Heart right ventricle (tissue), 16 donors: ENCODE measurements around the gene SOS2. TPM values are rescaled to one million over a fixed set of nuclear protein-coding genes. Genes with fewer than 3 reads are reported as not detected.

Source experiments
- ATAC-seq, 8 donors: fragments of 200-7000 bp; cut with Tn5 transposase; one replicate each; pipeline ENCODE4 v1.9.1; 2020; ENCODE audit warnings: mild to moderate bottlenecking in 8 of 8, moderate library complexity in 8 of 8, moderate number of reproducible peaks in 1 of 8
- DNase-seq, 2 donors: peaks; one replicate each; pipeline ENCODE4 v3.0.0-alpha.2; 2020
- H3K27ac ChIP-seq, 10 donors: fragments of 200-600 bp; sonication (generic) in 2 of 10; one replicate each; pipeline versions ENCODE4 v1.5.0 to v1.8.0; 2020 to 2022; ENCODE audit warnings: mild to moderate bottlenecking in 3 of 10
- H3K27me3 ChIP-seq, 7 donors: fragments of 200-600 bp; one replicate each; pipeline ENCODE4 v1.8.0; 2021 to 2022; ENCODE audit warnings: mild to moderate bottlenecking in 2 of 7
- H3K36me3 ChIP-seq, 9 donors: fragments of 200-600 bp; sonication (generic) in 1 of 9; one replicate each; pipeline versions ENCODE4 v1.5.0 to v1.8.0; 2020 to 2022; ENCODE audit warnings: mild to moderate bottlenecking in 2 of 9
- H3K4me1 ChIP-seq, 9 donors: fragments of 200-600 bp; sonication (generic) in 1 of 9; one replicate each; pipeline versions ENCODE4 v1.5.0 to v1.8.0; 2020 to 2022; ENCODE audit warnings: mild to moderate bottlenecking in 4 of 9
- H3K4me3 ChIP-seq, 10 donors: fragments of 200-600 bp; sonication (generic) in 2 of 10; one replicate each; pipeline versions ENCODE4 v1.5.0 to v1.8.0; 2020 to 2022; ENCODE audit warnings: mild to moderate bottlenecking in 7 of 10, moderate library complexity in 2 of 10
- H3K9me3 ChIP-seq, 11 donors: fragments of 200-600 bp in 10 of 11; sonication (generic) in 2 of 11; one replicate each; pipeline versions ENCODE4 v1.5.0 to v1.8.0; 2013 to 2022; ENCODE audit warnings: mild to moderate bottlenecking in 2 of 11, control low read depth in 1 of 11, moderate library complexity in 1 of 11
- whole genome bisulfite sequencing, 2 donors: extraction: QIAGEN DNeasy Blood & Tissue Kit; methylation state at CpG; one replicate each; pipeline ENCODE4 v1.1.7; 2013; ENCODE audit warnings: inconsistent platforms in 1 of 2; 5-methylcytosine and 5-hydroxymethylcytosine counted together
- intact Hi-C, 10 donors: fragments of 100-400 bp; cut with DNase I; formaldehyde crosslinking; loops; one replicate each; pipeline versions ENCODE4 v1.11.1 to v1.14.2; 2022
- long read RNA-seq, 3 donors: library from polyadenylated mRNA; unstranded; transcript quantifications; one replicate each; pipeline ENCODE4 v2.0.0, GENCODE V29; 2020 to 2021
- polyA plus RNA-seq, 2 donors: library from polyadenylated mRNA; stranded (reverse); fragments of 200-250 nt; gene quantifications; one replicate each; pipeline ENCODE4 v1.2.3, GENCODE V29; 2013
- total RNA-seq, 10 donors: library from RNA; stranded (reverse); fragmentation: NEBNext Ultra II Directional in 3 of 10; extraction: Animal tissue kit (Norgen Biotek cat#: 25700) in 3 of 10; gene quantifications; one replicate each; pipeline versions ENCODE4 v1.2.1 to v1.2.4, GENCODE V29; 2021 to 2023
- TF ChIP-seq, protein P1 (sequence below), 9 donors: fragments of 200-600 bp; sonication (generic) in 2 of 9; IDR thresholded peaks; one replicate each; pipeline versions ENCODE4 v1.5.0 to v1.8.0; 2021 to 2022; ENCODE audit warnings: antibody characterized with exemption in 9 of 9, mild to moderate bottlenecking in 5 of 9, moderate library complexity in 1 of 9
- donor health status: Arrhythmogenic right ventricular cardiomyopathy.
- donor health status: ischemic (EF 13 %, LVEDD 7.1; RV severe dilation, severe dysfunction).
- donor health status: healthy with polysubstance abuse.
- donor health status: DM: no; HTN: yes; CAD: no.
- donor health status: DM: no; HTN: no; CAD: no.
- donor health status: ischemic (EF 25% LVEDD 6.9; RV normal size, moderate dysfunction).
- donor health status: ischemic (EF 25% LVEDD 5.7; RV mildly dilated, moderate dysfunction).
- donor health status: healthy.
- donor health status: DM: yes; HTN: yes; CAD: no.
- donor health status: Ischemic cardiomyopathy.
- donor health status: ischemic (EF 35%, LVEDD 5.7; RV mildly dilated, moderate dysfunction).
- donor health status: nonischemic (EF 11% LVEDD 7.7; RV severe dilation, severe dysfunction).
- donor health status: DM: yes; HTN: yes; CAD: no.
- donor health status: PGD.
- donor health status: ischemic (EF 29% LVEDD 5.4; RV normal size, mild dysfunction).
- donor health status: nonischemic (EF 23%, LVEDD 6.1; RV moderate dilation, normal function).

Gene SOS2
- total RNA-seq (10 to 100 TPM; 27.4 to 40.0 (median 34.4) TPM), polyA plus RNA-seq (10 to 100 TPM; 10.1 to 12.8 TPM)
- long read RNA-seq, donor 1, full-length matches to known transcripts: 3 of 26 reads
- long read RNA-seq, donor 1, partial matches to known transcripts: 16 of 26 reads
- long read RNA-seq, donor 1, other reads (novel, unspliced or antisense): 7 of 26 reads
- long read RNA-seq, donor 2, full-length matches to known transcripts: 3 of 33 reads
- long read RNA-seq, donor 2, partial matches to known transcripts: 21 of 33 reads
- long read RNA-seq, donor 2, other reads (novel, unspliced or antisense): 9 of 33 reads
- long read RNA-seq, donor 3, partial matches to known transcripts: 14 of 19 reads
- long read RNA-seq, donor 3, other reads (novel, unspliced or antisense): 5 of 19 reads

DNA sequence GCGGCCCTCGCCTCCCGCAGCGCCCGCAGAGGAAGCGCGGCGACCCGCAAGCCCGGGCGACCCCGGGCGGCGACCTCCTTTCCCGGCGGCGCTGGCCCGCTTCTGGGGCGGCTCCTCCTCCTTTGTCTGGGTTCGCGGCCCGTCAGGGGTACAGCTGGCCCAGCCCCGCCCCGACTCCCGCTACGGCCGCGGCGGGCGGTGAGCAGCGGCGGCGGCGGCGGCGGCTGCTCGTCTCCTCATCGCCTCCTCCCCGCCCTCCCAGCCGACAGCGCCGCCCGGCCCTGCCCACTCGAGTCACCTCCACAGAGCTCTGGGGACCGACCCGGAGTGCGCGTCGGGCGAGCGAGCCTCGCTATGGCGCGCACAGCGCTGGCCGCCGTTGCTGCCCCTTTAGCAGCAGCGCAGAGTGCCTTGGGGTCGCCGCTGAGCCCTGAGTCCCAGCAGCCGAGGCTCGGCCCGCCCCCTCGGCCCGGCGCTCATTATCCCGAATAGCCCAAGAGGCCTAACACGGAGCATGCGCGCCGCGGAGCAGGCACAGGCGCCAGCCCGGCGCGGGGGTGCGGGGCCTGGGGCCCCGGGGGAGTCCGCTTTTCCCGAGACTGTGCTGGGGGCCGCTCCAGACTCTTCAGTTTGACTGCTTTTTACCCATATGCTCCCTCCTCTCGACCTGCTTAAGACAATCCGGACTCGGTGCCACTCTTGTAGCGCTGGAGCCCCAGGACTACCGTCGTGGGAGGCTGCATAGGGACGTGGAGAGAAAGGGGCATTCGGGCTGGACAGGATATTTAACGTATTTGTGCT, at the start of gene SOS2:
SOS2 (minus strand) TSS at position 104 of the 801 bp plus-strand sequence. CDS start 295 bp downstream, outside the sequence.
- intact Hi-C loops: loop anchor here in 2 of 10 donors (5.0 kb wide), 2 partner anchors 81 to 301 kb away; partner anchors contain the start of genes DMAC2L (in 1 of the 2), L2HGDH (in 1 of the 2) and MAP4K5 (in 1 of the 2)
- Histone ChIP-seq H3K9me3 (no peaks in the 10 kb centered on the region), H3K4me1 (peaks cover 5 to 53% (median 40%) of the 10 kb centered on the region in 9 donors), H3K4me3 (peak within 1 kb of the TSS; percentile 66 to 89 (median 83)), H3K27me3 (no peaks in the 10 kb centered on the region), H3K27ac (peak within 1 kb of the TSS; percentile 93 to 99 (median 97)), H3K36me3 (no peaks in the 10 kb centered on the region)
- 0% methylated on average over 67 to 90 of the region's 90 CpGs for WGBS, 2 donors
- DNase-seq: peak; percentile 86 to 88
- TF ChIP-seq, protein P1, sequence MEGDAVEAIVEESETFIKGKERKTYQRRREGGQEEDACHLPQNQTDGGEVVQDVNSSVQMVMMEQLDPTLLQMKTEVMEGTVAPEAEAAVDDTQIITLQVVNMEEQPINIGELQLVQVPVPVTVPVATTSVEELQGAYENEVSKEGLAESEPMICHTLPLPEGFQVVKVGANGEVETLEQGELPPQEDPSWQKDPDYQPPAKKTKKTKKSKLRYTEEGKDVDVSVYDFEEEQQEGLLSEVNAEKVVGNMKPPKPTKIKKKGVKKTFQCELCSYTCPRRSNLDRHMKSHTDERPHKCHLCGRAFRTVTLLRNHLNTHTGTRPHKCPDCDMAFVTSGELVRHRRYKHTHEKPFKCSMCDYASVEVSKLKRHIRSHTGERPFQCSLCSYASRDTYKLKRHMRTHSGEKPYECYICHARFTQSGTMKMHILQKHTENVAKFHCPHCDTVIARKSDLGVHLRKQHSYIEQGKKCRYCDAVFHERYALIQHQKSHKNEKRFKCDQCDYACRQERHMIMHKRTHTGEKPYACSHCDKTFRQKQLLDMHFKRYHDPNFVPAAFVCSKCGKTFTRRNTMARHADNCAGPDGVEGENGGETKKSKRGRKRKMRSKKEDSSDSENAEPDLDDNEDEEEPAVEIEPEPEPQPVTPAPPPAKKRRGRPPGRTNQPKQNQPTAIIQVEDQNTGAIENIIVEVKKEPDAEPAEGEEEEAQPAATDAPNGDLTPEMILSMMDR (IDR thresholded peaks at IDR 0.05): peak in 4 of 9 donors; percentile 5 to 33 (median 28)
- peak; percentile 94 to 97 (median 95) for ATAC-seq

DNA sequence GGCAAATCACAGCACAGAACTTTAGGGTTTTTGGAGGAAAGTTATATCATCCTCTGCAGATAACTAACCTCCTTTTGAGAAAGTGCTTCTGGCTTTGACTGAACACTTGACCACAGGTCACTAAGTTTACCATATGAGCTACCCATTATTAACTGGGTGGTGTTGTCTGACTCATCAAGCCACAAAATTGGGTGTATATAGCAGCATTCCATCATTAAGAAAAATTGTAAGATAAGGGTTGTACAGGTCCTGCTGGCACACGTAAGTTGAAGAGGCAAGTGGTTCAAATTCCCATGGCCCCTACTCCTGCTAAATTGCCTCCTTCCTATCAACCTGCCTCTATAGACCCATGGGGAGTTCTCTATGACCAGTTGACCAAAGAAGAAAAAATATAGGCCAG, 41.1 kb upstream of the SOS2 start:
- Histone ChIP-seq H3K27me3 (no peaks in the 10 kb centered on the region), H3K9me3 (no peaks in the 10 kb centered on the region), H3K27ac (no peak overlapping the region), H3K36me3 (peaks cover 0 to 10% (median 0%) of the 10 kb centered on the region in 9 donors), H3K4me3 (no peak overlapping the region), H3K4me1 (no peaks in the 10 kb centered on the region)
- no peak for DNase-seq
- ATAC-seq: no peak
- 91 to 100% methylated on average over 1 of the region's 1 CpG for WGBS, 2 donors
- intact Hi-C loops: no loop called here
- TF ChIP-seq, protein P1 (IDR thresholded peaks at IDR 0.05): no peak

DNA sequence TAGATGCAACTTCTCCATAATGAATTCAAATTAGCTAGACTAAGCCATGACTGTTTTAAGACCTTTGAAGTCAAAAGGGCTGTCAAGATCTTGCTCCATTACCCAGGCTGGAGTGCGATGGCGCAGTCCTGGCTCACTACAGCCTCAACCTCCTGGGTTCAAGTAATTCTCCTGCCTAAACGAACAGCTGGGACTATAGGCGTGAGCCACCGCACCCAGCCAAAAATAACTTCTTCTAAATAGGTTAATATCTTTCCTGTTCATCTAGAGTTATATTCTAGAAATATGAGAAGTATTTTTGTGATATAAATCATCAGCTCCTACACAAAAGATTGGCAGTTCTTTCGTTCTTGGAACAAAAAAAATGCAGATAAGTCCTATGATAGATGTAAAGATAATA, 39.6 kb upstream of the SOS2 start:
- Histone ChIP-seq H3K4me1 (no peaks in the 10 kb centered on the region), H3K27me3 (no peaks in the 10 kb centered on the region), H3K27ac (no peak overlapping the region), H3K9me3 (no peaks in the 10 kb centered on the region), H3K36me3 (peaks cover 0 to 13% (median 0%) of the 10 kb centered on the region in 9 donors), H3K4me3 (no peak overlapping the region)
- ATAC-seq (no peak), DNase-seq (no peak)
- intact Hi-C loops: no loop called here
- 86 to 90% methylated on average over 6 of the region's 6 CpGs for WGBS, 2 donors
- TF ChIP-seq, protein P1 (IDR thresholded peaks at IDR 0.05): no peak

DNA sequence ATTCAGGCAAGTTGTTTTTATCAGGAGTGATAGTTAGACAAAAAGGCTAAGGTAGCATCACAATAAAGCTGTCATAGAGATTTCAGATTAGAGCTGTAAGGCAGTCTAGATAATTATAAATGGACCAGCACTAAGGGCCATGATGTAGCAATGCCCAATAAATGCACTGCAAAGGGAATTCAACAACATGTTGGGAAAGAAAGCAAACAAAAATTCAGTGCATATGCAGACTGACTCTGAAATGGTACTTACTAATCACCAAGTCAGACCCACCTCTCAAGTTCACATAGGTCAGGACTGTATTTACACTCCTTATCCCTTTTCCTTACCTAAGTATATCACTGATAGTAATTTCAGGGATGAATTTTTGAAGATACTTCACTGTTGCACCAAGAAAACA, 33.7 kb upstream of the SOS2 start:
- no peaks in the 10 kb centered on the region for H3K27me3 ChIP-seq
- TF ChIP-seq, protein P1 (IDR thresholded peaks at IDR 0.05): no peak
- peaks cover 0 to 17% (median 0%) of the 10 kb centered on the region in 9 donors for H3K36me3 ChIP-seq
- DNase-seq: no peak
- H3K4me3 ChIP-seq: no peak overlapping the region
- no peaks in the 10 kb centered on the region for H3K4me1 ChIP-seq
- intact Hi-C loops: no loop called here
- ATAC-seq: no peak
- H3K27ac ChIP-seq: no peak overlapping the region
- H3K9me3 ChIP-seq: no peaks in the 10 kb centered on the region
